Occipital lobe (tissue), 2 donors: ENCODE results near the gene STAMBPL1. TPM values are rescaled to one million over a fixed set of nuclear protein-coding genes. Genes with fewer than 3 reads are reported as not detected.
"Not testable (repeated sequence)": the region's sequence is repeated elsewhere in the genome, so short reads cannot be mapped to it uniquely, and the experiment has no call there.

Experiments
- DNase-seq: peaks from one replicate; lab custom pipeline; 2025; lab: John Stamatoyannopoulos, UW
- total RNA-seq: library from RNA; depleted of rRNA; stranded (reverse); fragments of >200 nt; gene quantifications from one replicate; pipeline ENCODE4 v1.2.3, GENCODE V29; 2014

Gene STAMBPL1
- total RNA-seq, 1 donor from 2014 or later, result 7.8 TPM

DNA sequence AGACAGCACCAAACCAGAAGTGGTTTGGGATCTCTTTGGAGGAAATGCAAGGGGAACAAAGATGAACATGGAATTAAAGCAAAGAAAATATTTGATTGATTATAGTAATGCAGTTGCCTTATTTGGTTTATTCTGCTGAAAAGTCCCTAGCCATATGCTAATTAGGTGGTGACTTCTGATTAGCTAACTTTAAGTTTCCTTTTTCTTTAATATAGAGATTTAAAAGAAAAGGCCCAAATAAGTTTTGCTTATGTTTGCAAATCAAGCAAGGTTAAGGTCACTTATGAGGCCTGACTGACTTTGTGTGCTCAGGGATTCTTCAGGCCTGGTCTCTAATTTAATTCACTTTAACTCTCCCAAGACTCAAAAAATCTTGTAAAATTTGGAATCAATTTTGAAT lies 22.2 kb upstream of the STAMBPL1 start:
- DNase-seq, result no peak

- no peak for DNase-seq
Observed at GRCh38 chr10:88858491-88858890, 21.6 kb upstream of the STAMBPL1 start.

GRCh38 chr10:88861036-88861435 lies 19.0 kb upstream of the STAMBPL1 start:
- DNase-seq, result no peak

DNA sequence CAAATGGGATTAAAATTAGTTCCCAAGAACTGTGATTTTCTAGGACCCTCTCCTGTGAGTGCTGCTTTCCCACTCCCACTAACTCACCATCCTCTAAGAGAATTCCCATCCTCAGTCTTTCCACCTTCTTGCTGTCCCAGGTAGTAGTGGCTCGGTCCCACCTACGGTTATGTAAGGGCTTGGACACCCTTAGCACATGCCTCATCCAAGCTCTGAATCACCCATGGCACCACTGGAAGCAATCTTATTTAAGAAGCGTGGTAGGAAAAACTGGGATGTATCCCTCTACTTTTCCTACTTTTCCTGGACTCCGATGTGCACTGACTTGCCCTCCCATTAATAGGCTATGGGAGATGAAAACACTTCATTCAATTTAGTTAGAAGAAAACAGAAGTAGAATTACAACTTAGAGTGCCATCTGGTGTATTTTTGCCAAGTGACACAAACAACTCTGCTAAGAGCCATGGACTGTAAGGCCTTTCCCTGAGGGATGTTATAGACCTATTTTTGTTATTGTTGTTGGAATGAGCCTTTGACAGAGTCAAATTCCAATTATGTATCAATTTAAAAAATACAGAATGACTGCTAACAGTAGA lies 14.7 kb upstream of the STAMBPL1 start:
- DNase-seq, result no peak

DNA sequence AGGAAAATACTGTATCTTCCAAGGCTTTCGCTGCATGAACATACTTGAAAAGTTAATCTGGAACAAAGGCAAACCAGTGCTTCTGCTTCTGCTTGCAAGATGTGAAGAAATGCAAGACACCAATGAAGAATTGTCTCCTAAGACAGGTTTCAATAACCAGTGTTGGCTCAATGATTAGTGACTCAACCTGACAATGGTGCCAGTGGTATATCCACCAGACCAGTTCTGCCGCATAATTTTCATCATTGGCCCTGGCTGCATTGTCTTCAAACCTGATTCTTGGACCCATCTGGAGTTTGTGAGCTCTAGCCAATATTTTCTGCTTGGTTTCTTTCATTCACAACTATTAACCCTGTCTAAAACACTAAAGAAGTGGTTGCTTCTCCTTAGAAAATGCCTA lies 13.6 kb upstream of the STAMBPL1 start:
- DNase-seq, result no peak

GRCh38 chr10:88870089-88870488 lies 10.0 kb upstream of the STAMBPL1 start:
- no peak for DNase-seq

DNA sequence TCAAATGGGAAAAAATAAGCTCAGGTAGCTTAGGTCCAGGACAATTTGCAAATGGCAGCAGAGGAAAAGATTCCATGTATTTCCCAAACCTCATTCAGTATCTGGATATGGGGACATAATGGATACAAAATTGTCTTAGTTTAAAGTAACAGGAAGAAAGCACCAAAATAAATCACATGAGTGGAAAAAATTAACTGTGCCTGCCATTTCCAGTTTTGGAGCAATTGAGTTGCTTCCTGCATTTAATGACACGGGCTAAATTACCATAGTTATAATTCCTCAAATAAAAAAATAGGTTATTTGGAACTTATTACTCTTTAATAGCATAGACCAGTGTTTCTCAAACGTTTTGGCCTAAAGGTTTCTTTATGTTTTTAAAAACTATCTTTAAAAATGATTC lies 6.3 kb upstream of the STAMBPL1 start:
- no peak for DNase-seq

- DNase-seq, result no peak
Observed at GRCh38 chr10:88874281-88874680, 5.8 kb upstream of the STAMBPL1 start.

GRCh38 chr10:88875081-88875480 lies 5.0 kb upstream of the STAMBPL1 start:
- DNase-seq, result no peak

GRCh38 chr10:88877298-88877697 lies 2.7 kb upstream of the STAMBPL1 start:
- DNase-seq, result no peak

DNA sequence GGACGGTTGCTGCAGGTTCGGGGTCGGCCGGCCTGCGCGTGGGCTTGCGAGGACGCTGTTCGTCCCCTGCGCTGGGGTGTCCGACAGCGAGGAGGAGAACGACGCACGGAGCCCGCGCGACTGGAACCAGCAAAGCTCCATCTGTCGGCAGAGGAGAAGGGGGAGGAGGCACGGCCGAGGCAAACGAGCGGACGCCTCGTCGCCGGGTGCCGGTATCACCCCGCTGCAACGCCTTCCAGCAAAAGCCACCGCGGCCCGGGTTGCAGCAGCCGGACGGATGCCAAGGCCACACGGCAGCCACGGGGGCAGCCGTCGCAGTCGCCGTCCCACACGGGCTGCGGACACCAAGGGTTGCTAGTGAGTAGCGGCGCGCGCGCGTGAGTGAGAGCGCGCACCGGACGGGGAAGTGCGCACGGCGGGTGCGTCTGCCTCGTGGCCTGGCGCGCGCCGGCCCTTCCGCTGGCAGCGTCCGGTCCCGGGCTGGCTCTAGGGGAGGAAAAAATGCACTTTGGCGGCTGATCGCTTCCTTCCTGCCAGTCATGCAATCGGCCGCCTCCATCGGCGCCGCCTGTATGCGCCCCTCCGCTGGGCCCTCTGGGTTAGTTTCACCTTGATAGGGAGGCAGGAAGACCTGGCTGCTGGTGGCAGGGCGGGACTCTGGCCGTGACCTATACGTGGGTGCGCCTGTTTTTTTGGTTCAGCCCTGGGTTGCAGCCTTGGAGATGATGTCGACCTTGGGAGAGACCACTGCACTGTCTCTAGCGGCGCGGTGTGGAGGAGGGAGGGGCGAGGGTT lies 434 bp downstream of the STAMBPL1 start:
- DNase-seq, result peak; percentile 87

GRCh38 chr10:88881320-88881719 lies 1.3 kb downstream of the STAMBPL1 start:
- DNase-seq, result no peak

DNA sequence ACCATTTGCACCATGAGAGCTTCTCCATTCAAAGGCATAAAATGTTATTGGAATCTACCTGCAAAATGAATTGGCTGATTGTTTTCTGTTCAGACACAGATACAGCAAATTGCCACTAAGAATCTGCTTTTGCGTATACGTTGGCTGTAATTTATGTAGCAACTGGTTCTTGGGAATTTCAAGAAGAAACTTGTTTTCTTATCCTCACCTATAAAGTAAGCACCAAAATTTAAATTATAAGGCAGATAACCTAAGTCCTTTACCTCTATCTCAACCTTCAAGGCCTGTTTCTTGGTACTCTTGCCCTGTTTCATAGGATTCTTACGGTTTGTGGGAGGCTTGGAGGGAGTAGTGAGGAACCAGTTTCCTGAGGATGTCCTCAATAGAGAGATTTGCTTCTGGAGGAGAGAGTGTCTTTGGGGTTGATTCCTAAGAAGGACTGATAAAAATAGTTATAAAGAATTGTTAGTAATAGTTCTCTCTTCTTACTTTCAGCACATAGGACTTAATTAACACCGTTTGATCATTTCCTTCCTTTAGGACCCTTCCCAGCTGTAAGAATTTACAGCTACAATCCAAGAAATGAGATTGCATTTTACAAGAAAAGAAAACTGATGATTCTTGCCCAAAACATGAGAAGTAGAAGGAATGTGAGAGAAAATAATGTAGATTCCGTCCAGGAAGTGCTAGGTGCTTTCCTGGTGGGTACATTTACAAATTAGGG lies 2.0 kb downstream of the STAMBPL1 start:
- no peak for DNase-seq

- DNase-seq, result not testable (repeated sequence)
Observed at GRCh38 chr10:88882646-88883447, 2.8 kb downstream of the STAMBPL1 start.

GRCh38 chr10:88883448-88883809 lies 3.4 kb downstream of the STAMBPL1 start:
- no peak for DNase-seq

GRCh38 chr10:88886557-88886956 lies 6.5 kb downstream of the STAMBPL1 start:
- no peak for DNase-seq

DNA sequence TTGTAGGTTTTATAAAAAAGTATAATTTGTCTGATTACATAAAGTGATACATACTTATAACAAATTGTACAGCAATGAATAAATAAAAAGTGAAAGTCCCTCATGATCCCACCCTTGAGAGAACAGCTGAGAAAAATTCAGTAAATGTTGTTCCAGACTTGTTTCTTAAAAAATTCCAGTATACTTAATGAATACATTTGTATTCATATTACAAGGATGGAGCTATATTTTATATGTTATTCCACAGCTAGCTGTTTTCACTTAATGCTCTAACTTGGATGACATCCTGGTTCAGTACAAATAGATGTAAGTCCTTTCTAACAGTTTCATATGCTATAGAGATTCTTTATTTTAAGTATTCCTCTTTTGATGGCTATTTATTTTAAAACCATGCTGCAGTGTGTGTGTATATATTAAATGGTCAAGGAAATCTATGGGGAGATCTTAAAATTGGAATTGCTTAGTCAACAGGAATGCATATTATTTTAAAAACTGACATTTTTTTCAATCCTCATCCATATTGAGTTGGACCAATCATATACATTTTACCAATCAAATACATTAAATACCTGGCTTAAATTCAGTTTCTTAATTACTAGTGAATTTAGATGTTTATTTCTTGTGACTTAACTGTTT lies 8.9 kb downstream of the STAMBPL1 start:
- no peak for DNase-seq

- no peak for DNase-seq
Observed at GRCh38 chr10:88889559-88890337, 9.7 kb downstream of the STAMBPL1 start.

- no peak for DNase-seq
Observed at GRCh38 chr10:88890681-88891381, 10.8 kb downstream of the STAMBPL1 start.
